Measurements from ENCODE around the gene MAGOH. TPM values are rescaled to one million over a fixed set of nuclear protein-coding genes. Genes with fewer than 3 reads are reported as not detected.

Gene MAGOH
- total RNA-seq, 4 donors from 2014 or later = 11.6 to 18.6 (median 16.8) TPM

DNA sequence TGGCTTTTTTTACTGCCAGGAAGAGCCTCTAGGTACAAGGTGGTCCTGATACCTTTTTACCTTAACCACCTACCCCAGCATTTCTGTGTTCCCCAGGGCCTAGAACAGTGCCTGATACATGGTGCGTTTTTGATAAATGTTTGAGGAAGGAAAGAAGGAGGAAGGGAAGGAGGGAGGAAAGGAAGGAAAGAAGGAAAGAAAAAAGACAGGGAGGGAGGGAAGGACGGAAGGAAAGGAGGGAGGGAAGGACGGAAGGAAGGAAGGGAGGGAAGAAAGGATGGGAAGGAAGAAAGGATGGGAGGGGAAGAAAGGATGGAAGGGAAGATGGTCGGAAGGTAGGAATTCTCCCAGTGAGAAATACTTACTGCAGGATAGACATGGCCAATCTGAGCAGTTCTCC is 12.0 kb upstream of the MAGOH start:
- peaks cover 0 to 9% (median 0%) of the 10 kb centered on the region in 3 donors for H3K36me3 ChIP-seq
- H3K4me3 ChIP-seq = no peak overlapping the region
- no peaks in the 10 kb centered on the region for H3K9me3 ChIP-seq
- H3K27ac ChIP-seq = no peak overlapping the region
- H3K4me1 ChIP-seq = no peaks in the 10 kb centered on the region
- 93 to 94% methylated on average over 4 of the region's 4 CpGs for WGBS, 2 donors
- TF ChIP-seq, protein P1, sequence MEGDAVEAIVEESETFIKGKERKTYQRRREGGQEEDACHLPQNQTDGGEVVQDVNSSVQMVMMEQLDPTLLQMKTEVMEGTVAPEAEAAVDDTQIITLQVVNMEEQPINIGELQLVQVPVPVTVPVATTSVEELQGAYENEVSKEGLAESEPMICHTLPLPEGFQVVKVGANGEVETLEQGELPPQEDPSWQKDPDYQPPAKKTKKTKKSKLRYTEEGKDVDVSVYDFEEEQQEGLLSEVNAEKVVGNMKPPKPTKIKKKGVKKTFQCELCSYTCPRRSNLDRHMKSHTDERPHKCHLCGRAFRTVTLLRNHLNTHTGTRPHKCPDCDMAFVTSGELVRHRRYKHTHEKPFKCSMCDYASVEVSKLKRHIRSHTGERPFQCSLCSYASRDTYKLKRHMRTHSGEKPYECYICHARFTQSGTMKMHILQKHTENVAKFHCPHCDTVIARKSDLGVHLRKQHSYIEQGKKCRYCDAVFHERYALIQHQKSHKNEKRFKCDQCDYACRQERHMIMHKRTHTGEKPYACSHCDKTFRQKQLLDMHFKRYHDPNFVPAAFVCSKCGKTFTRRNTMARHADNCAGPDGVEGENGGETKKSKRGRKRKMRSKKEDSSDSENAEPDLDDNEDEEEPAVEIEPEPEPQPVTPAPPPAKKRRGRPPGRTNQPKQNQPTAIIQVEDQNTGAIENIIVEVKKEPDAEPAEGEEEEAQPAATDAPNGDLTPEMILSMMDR (IDR thresholded peaks at IDR 0.05) = no peak
- TF ChIP-seq POLR2A (IDR thresholded peaks at IDR 0.05) = no peak
- TF ChIP-seq EP300 (IDR thresholded peaks at IDR 0.05) = no peak
- no peak for DNase-seq (ENCODE audit: low spot score in 2 of 2)
- H3K27me3 ChIP-seq = no peaks in the 10 kb centered on the region

DNA sequence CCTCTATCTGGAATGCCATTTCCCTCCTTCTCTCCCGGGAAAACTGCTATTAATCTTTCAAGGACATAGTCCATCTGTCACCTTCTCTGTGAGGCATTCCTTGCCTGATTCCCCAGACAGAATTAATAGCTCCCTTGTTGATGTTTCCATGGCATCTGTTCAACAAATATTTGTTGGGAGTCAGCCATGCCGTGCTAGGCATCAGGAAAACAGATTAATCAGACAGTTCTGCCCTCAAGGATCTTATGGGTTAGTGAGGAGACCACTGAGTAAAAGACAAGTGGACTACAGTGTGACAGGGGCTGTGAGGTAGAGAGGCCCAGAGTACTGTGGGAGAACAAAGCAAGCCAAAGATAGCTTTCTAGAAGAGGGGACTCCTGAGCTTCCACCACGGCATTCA is 11.4 kb upstream of the MAGOH start:
- Histone ChIP-seq H3K36me3 (peaks cover 0 to 5% (median 0%) of the 10 kb centered on the region in 3 donors), H3K4me3 (no peak overlapping the region), H3K4me1 (no peaks in the 10 kb centered on the region), H3K27me3 (no peaks in the 10 kb centered on the region), H3K9me3 (no peaks in the 10 kb centered on the region), H3K27ac (no peak overlapping the region)
- TF ChIP-seq POLR2A (IDR thresholded peaks at IDR 0.05) = no peak
- TF ChIP-seq EP300 (IDR thresholded peaks at IDR 0.05) = no peak
- TF ChIP-seq, protein P1 (IDR thresholded peaks at IDR 0.05) = no peak
- WGBS, 2 donors = 52 to 58% methylated on average over 3 of the region's 3 CpGs
- no peak for DNase-seq (ENCODE audit: low spot score in 2 of 2)

DNA sequence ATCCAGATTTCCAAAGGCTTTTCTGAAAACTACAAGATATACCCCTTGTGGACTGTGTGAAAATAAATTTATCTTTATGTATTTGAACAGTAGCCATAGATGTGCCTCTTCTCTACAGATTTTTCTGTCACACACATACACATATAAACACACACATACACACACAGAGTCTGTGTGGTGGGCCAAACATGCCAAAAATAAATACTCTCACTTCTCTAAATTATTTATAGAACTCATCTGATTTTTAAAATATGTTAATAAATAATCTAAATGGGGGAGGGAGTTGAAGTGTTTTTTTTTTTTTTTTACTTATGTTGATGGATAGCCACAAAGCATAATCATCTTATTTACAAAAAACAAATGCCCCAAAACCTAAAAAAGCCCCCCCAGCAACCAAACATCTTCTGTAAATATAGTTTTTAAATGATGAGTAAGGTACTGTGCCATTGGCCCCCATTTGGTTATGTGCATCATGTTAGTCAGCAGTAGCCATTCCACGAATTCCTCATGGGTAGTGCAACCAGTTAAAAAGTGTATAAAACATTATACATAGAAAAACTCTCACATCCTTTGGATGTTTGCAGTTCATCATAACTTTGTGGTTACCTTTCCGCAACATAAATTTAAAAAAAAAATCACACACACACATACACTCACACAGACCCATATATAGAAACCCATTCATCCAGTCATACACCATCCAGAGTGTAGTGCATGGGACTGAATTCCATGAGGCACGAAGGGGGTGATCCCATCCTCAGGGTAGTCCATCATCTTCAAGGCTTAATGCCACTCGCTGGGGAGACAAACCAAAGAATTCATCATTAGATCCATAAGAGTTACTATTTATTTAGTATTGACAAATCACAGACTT is 8.2 kb upstream of the MAGOH start:
- H3K36me3 ChIP-seq = peaks cover 0 to 5% (median 0%) of the 10 kb centered on the region in 3 donors
- H3K27ac ChIP-seq = no peak overlapping the region
- TF ChIP-seq POLR2A (IDR thresholded peaks at IDR 0.05) = no peak
- TF ChIP-seq, protein P1 (IDR thresholded peaks at IDR 0.05) = no peak
- no peaks in the 10 kb centered on the region for H3K27me3 ChIP-seq
- H3K4me3 ChIP-seq = no peak overlapping the region
- no peaks in the 10 kb centered on the region for H3K9me3 ChIP-seq
- DNase-seq (ENCODE audit: low spot score in 2 of 2) = no peak
- no peaks in the 10 kb centered on the region for H3K4me1 ChIP-seq
- 77 to 92% methylated on average over 4 of the region's 4 CpGs for WGBS, 2 donors

DNA sequence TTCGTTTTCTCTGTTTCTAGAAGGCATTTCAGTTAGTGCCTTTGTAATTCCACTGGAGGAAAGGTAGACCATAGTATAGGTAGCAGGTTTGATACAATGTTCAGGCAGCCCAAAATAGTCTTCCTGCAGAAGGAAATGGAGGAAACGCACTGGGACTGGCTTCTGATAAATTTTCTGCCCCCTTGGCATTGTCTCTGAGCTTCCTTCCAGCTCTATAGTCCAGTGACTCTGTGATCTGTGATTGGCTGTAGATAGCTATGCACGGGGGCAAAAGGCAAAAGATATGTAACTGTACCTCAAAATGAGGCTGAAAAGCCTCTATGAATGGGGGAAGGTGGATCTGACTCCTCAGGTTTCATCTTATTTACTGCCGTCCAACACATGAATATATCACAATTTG is 5.8 kb upstream of the MAGOH start:
- no peak for DNase-seq (ENCODE audit: low spot score in 2 of 2)
- Histone ChIP-seq H3K9me3 (no peaks in the 10 kb centered on the region), H3K4me3 (no peak overlapping the region), H3K36me3 (no peaks in the 10 kb centered on the region), H3K27me3 (no peaks in the 10 kb centered on the region), H3K4me1 (peaks cover 0 to under 1% (median under 1%) of the 10 kb centered on the region in 4 donors), H3K27ac (no peak overlapping the region)
- no peak for TF ChIP-seq EP300 (IDR thresholded peaks at IDR 0.05)
- TF ChIP-seq, protein P1 (IDR thresholded peaks at IDR 0.05) = no peak
- TF ChIP-seq POLR2A (IDR thresholded peaks at IDR 0.05) = no peak
- WGBS, 2 donors = 71 to 80% methylated on average over 4 of the region's 4 CpGs

DNA sequence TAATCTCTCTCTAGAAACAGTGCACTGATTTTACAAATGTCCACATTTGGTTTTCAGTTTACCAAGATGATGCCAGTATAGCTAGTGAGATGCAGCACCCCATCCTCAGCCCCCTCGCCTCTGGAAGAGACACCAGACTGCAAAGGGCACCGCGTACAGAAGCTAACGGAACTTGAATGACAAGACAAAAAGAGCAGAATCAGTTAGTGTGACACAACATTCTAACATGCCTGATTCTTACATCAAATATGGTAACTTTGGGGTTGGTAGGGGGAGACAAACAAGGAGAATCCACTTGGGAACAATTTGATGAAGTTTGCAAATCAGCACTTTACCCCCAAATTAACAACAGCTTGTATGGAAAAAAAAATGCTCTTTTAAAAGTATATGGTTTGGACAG is 4.1 kb upstream of the MAGOH start:
- no peak overlapping the region for H3K27ac ChIP-seq
- peaks cover 0 to 12% (median 10%) of the 10 kb centered on the region in 4 donors for H3K4me1 ChIP-seq
- no peaks in the 10 kb centered on the region for H3K27me3 ChIP-seq
- H3K9me3 ChIP-seq = no peaks in the 10 kb centered on the region
- no peak overlapping the region for H3K4me3 ChIP-seq
- H3K36me3 ChIP-seq = no peaks in the 10 kb centered on the region
- no peak for DNase-seq (ENCODE audit: low spot score in 2 of 2)
- WGBS, 2 donors = 70 to 71% methylated on average over 4 of the region's 4 CpGs
- TF ChIP-seq POLR2A (IDR thresholded peaks at IDR 0.05) (no peak), EP300 (IDR thresholded peaks at IDR 0.05) (no peak)
- TF ChIP-seq, protein P1 (IDR thresholded peaks at IDR 0.05) = no peak
